SK-N-MC (cell line): ENCODE data around the gene GRIFIN.

Source experiments
- EZH2 ChIP-seq: fragments of 200-600 bp; sonication (generic); IDR thresholded peaks from one replicate; pipeline ENCODE4 v1.6.1; 2017; ENCODE audit warnings: antibody characterized with exemption
- FOXP2 ChIP-seq: optimal IDR thresholded peaks from 2 replicates; pipeline ENCODE3; 2011; ENCODE audit warnings: mild to moderate bottlenecking, moderate library complexity; ENCODE audit not compliant: insufficient read depth; ENCODE audit errors: extremely low read length, control extremely low read depth
- POLR2AphosphoS5 ChIP-seq: IDR thresholded peaks from 2 replicates; pipeline ENCODE4 v1.6.1; 2012; ENCODE audit warnings: mild to moderate bottlenecking, low read depth, low read length, borderline replicate concordance

GRCh38 chr7:2519119-2519930 is 43.1 kb upstream of the GRIFIN start, which contains the start of gene LFNG:
- TF ChIP-seq POLR2AphosphoS5 (peak; percentile 81), FOXP2 (no peak), EZH2 (no peak)
